GM12873 (cell line): ENCODE results near the gene FTSJ3.

ENCODE experiments used
- CTCF ChIP-seq: IDR thresholded peaks from 2 replicates; pipeline ENCODE4 v1.5.1; 2012; ENCODE audit warnings: low read depth, mild to moderate bottlenecking, moderate library complexity, low read length, control low read depth; ENCODE audit not compliant: insufficient read depth; ENCODE audit errors: missing control alignments

FTSJ3 gene

GRCh38 chr17:63842540-63843386, 15.3 kb upstream of the FTSJ3 start, which contains the start of gene SMARCD2:
SMARCD2 (minus strand) TSS chr17:63842685; CDS start chr17:63842674, 11 bp downstream.
- TF ChIP-seq CTCF: no peak

- TF ChIP-seq CTCF: no peak
Observed at GRCh38 chr17:63842173-63842539, 14.7 kb upstream of the FTSJ3 start.

- no peak for TF ChIP-seq CTCF
Observed at GRCh38 chr17:63841350-63842172, 14.1 kb upstream of the FTSJ3 start.

GRCh38 chr17:63840591-63841349, 13.3 kb upstream of the FTSJ3 start:
- TF ChIP-seq CTCF: no peak

GRCh38 chr17:63838631-63839171, 11.2 kb upstream of the FTSJ3 start:
- TF ChIP-seq CTCF: no peak

- TF ChIP-seq CTCF: no peak
Observed at GRCh38 chr17:63837962-63838600, 10.6 kb upstream of the FTSJ3 start.

- TF ChIP-seq CTCF: no peak
Observed at GRCh38 chr17:63837480-63837879, 10.0 kb upstream of the FTSJ3 start.
